H1 (cell line): ENCODE data around the gene HOMER3. TPM values are rescaled to one million over a fixed set of nuclear protein-coding genes. Genes with fewer than 3 reads are reported as not detected.

Experiments used
- CTCF ChIA-PET: fragments of 300-600 bp; sonication (Branson Sonifier 250); formaldehyde crosslinking; loops from one replicate; lab custom pipeline; 2021; ENCODE audit not compliant: partially characterized antibody; lab: Charles Lee
- POLR2A ChIA-PET: fragments of 300-600 bp; sonication (Branson Sonifier 250); formaldehyde crosslinking; loops from one replicate; lab custom pipeline; 2021; ENCODE audit warnings: inconsistent platforms; ENCODE audit not compliant: partially characterized antibody; lab: Charles Lee
- DNase-seq, 2 experiments: peaks; one replicate each; pipeline versions ENCODE4 v3.0.0 to v3.0.0-alpha.2; 2010 to 2022; ENCODE audit warnings: low spot score in 2 of 2, low read depth in 1 of 2, mixed read lengths in 1 of 2
- FAIRE-seq: peaks from 2 replicates; lab custom pipeline; 2011; peaks lifted over from hg19 to GRCh38; lab: Jason Lieb, UNC
- H2AFZ ChIP-seq: 2 replicates; pipeline ENCODE4 v1.8.1; 2012; ENCODE audit warnings: low read length, inconsistent platforms
- H2AK5ac ChIP-seq: 2 replicates; pipeline ENCODE4 v1.6.1; 2013; ENCODE audit warnings: low read depth, low read length
- H2BK120ac ChIP-seq: replicated peaks from 2 replicates; pipeline ENCODE3; 2013; ENCODE audit warnings: low read depth, low read length, inconsistent platforms
- H2BK12ac ChIP-seq: 2 replicates; pipeline ENCODE4 v1.6.1; 2013; ENCODE audit warnings: low read depth, low read length
- H2BK15ac ChIP-seq: 2 replicates; pipeline ENCODE4 v1.6.1; 2013; ENCODE audit warnings: low read length
- H2BK20ac ChIP-seq: 2 replicates; pipeline ENCODE4 v1.6.1; 2013; ENCODE audit warnings: low read length
- H2BK5ac ChIP-seq: 2 replicates; pipeline ENCODE4 v1.6.1; 2013; ENCODE audit warnings: low read depth, low read length
- H3K14ac ChIP-seq: 2 replicates; pipeline ENCODE4 v1.6.1; 2013; ENCODE audit warnings: inconsistent platforms; ENCODE audit not compliant: insufficient read length
- H3K18ac ChIP-seq: 2 replicates; pipeline ENCODE4 v1.6.1; 2013; ENCODE audit warnings: low read length; ENCODE audit errors: extremely low read depth
- H3K23ac ChIP-seq: 2 replicates; pipeline ENCODE4 v1.6.1; 2013; ENCODE audit warnings: inconsistent platforms; ENCODE audit not compliant: insufficient read length
- H3K23me2 ChIP-seq: 2 replicates; pipeline ENCODE4 v1.6.1; 2013; ENCODE audit warnings: low read depth, low read length
- H3K27ac ChIP-seq: 2 replicates; pipeline ENCODE4 v1.6.1; 2011; ENCODE audit warnings: low read depth, low read length, inconsistent platforms
- H3K27me3 ChIP-seq, 4 experiments: replicated peaks in 1 of 4; 1 replicate in 1 of 4; 2 replicates in 3 of 4; pipeline versions ENCODE4 v1.6.1 to v1.8.1; 2011 to 2013; ENCODE audit warnings: low read length in 3 of 4, mild to moderate bottlenecking in 3 of 4, inconsistent platforms in 2 of 4, mixed read lengths in 2 of 4, moderate library complexity in 1 of 4; ENCODE audit not compliant: control insufficient read depth in 3 of 4, insufficient read depth in 3 of 4; ENCODE audit errors: extremely low read depth in 1 of 4
- H3K36me3 ChIP-seq, 4 experiments: 2 replicates each; pipeline versions ENCODE4 v1.6.1 to v1.8.1; 2011 to 2013; ENCODE audit warnings: mild to moderate bottlenecking in 4 of 4, low read length in 3 of 4, moderate library complexity in 2 of 4, control low read depth in 1 of 4, inconsistent platforms in 1 of 4; ENCODE audit not compliant: insufficient read depth in 4 of 4, control insufficient read depth in 2 of 4
- H3K4ac ChIP-seq: replicated peaks from 2 replicates; pipeline ENCODE3; 2013; ENCODE audit warnings: low read length, low read depth, mixed read lengths, inconsistent platforms; ENCODE audit not compliant: insufficient read length
- H3K4me1 ChIP-seq, 4 experiments: replicated peaks in 1 of 4; 1 replicate in 1 of 4; 2 replicates in 3 of 4; pipeline versions ENCODE4 v1.6.1 to v1.8.1; 2011 to 2013; ENCODE audit warnings: low read length in 3 of 4, inconsistent platforms in 2 of 4, mixed read lengths in 1 of 4; ENCODE audit not compliant: insufficient read depth in 4 of 4, control insufficient read depth in 3 of 4
- H3K4me2 ChIP-seq, 2 experiments: 2 replicates each; pipeline versions ENCODE4 v1.6.1 to v1.8.1; 2011 to 2013; ENCODE audit warnings: low read depth in 2 of 2, low read length in 2 of 2, control low read depth in 1 of 2, inconsistent platforms in 1 of 2, mild to moderate bottlenecking in 1 of 2; ENCODE audit not compliant: insufficient read depth in 1 of 2
- H3K4me3 ChIP-seq, 4 experiments: fragments of 200-600, 300-600 bp in 1 of 4; sonication (generic), shearing (Covaris generic), sonication (Bioruptor Twin) in 1 of 4; 2 replicates each; pipeline versions ENCODE4 v1.5.1 to v1.8.1; 2011 to 2016; ENCODE audit warnings: low read length in 4 of 4, low read depth in 3 of 4, control low read depth in 2 of 4, inconsistent platforms in 2 of 4, mild to moderate bottlenecking in 2 of 4, mixed read lengths in 1 of 4, moderate library complexity in 1 of 4; ENCODE audit not compliant: insufficient read depth in 2 of 4; ENCODE audit errors: extremely low read depth in 1 of 4
- H3K56ac ChIP-seq: replicated peaks from 2 replicates; pipeline ENCODE3; 2013; ENCODE audit warnings: low read depth, mild to moderate bottlenecking, mixed read lengths, low read length, inconsistent platforms; ENCODE audit not compliant: insufficient read length
- H3K79me1 ChIP-seq: 2 replicates; pipeline ENCODE4 v1.6.1; 2013; ENCODE audit warnings: low read depth, low read length, control low read depth
- H3K79me2 ChIP-seq, 2 experiments: 2 replicates each; pipeline versions ENCODE4 v1.6.1 to v1.8.1; 2012 to 2013; ENCODE audit warnings: low read length in 2 of 2, mild to moderate bottlenecking in 2 of 2, inconsistent platforms in 1 of 2; ENCODE audit not compliant: insufficient read depth in 2 of 2, control insufficient read depth in 1 of 2
- H3K9ac ChIP-seq, 4 experiments: replicated peaks in 1 of 4; 1 replicate in 1 of 4; 2 replicates in 3 of 4; pipeline versions ENCODE4 v1.6.1 to v1.8.1; 2011 to 2013; ENCODE audit warnings: low read depth in 3 of 4, low read length in 3 of 4, control low read depth in 2 of 4, mild to moderate bottlenecking in 2 of 4, moderate library complexity in 2 of 4, inconsistent platforms in 1 of 4; ENCODE audit errors: extremely low read depth in 1 of 4
- H3K9me3 ChIP-seq, 2 experiments: 2 replicates each; pipeline versions ENCODE4 v1.6.1 to v1.8.1; 2012 to 2013; ENCODE audit warnings: mild to moderate bottlenecking in 2 of 2, moderate library complexity in 2 of 2, control low read depth in 1 of 2, inconsistent platforms in 1 of 2, low read depth in 1 of 2, low read length in 1 of 2, mixed read lengths in 1 of 2; ENCODE audit not compliant: insufficient read depth in 2 of 2
- H4K20me1 ChIP-seq, 2 experiments: replicated peaks in 1 of 2; 2 replicates each; pipeline versions ENCODE3 to v1.8.1; 2011 to 2013; ENCODE audit warnings: inconsistent platforms in 2 of 2, low read length in 2 of 2, mild to moderate bottlenecking in 1 of 2; ENCODE audit not compliant: insufficient read depth in 2 of 2, control insufficient read depth in 1 of 2
- H4K5ac ChIP-seq: 2 replicates; pipeline ENCODE4 v1.6.1; 2013; ENCODE audit warnings: low read length, low read depth, mixed read lengths, inconsistent platforms; ENCODE audit not compliant: insufficient read length
- H4K8ac ChIP-seq: 2 replicates; pipeline ENCODE4 v1.8.0; 2013; ENCODE audit warnings: mild to moderate bottlenecking, moderate library complexity, low read length, inconsistent platforms; ENCODE audit not compliant: insufficient read depth; ENCODE audit errors: extremely low read depth
- H4K91ac ChIP-seq: replicated peaks from 2 replicates; pipeline ENCODE3; 2013; ENCODE audit warnings: low read length, mixed read lengths, inconsistent platforms; ENCODE audit not compliant: insufficient read length
- KDM1A ChIP-seq: fragments of 200-600, 300-600 bp; sonication (generic); IDR thresholded peaks from 2 replicates; pipeline ENCODE4 v1.7.1; 2016; ENCODE audit warnings: mild to moderate bottlenecking, low read length, borderline replicate concordance
- POLR2A ChIP-seq, 2 experiments: IDR thresholded peaks; 1 replicate in 1 of 2; 2 replicates in 1 of 2; pipeline ENCODE4 v1.6.1; 2011; ENCODE audit warnings: low read depth in 2 of 2, low read length in 2 of 2, mild to moderate bottlenecking in 2 of 2; ENCODE audit errors: control extremely low read depth in 1 of 2
- WGBS, 2 experiments: shearing (Covaris generic) in 1 of 2; methylation state at CpG; one replicate each; pipeline versions ENCODE4 v1.1.6 to v1.1.7; 2013 to 2015; ENCODE audit warnings: low lambda C conversion rate in 2 of 2, mixed read lengths in 2 of 2, inconsistent platforms in 1 of 2, low coverage in 1 of 2, missing lambda C conversion rate in 1 of 2; ENCODE audit not compliant: insufficient replicate concordance in 2 of 2, insufficient coverage in 1 of 2, insufficient read length in 1 of 2; ENCODE audit errors: extremely low coverage in 1 of 2, missing lambda C conversion rate in 1 of 2; 5-methylcytosine and 5-hydroxymethylcytosine counted together
- polyA plus RNA-seq, 7 experiments: library from polyadenylated mRNA; depleted of rRNA in 3 of 7; stranded (reverse) in 5 of 7; unstranded in 2 of 7; fragments of >200 nt in 5 of 7; fragments of 200-250 nt in 2 of 7; gene quantifications; 1 replicate in 5 of 7; 2 replicates in 1 of 7; 4 replicates in 1 of 7; pipeline versions ENCODE4 v1.2.1 to v1.2.3, GENCODE V29; 2011 to 2013; ENCODE audit warnings: missing spikeins in 2 of 7, mixed read lengths in 2 of 7
- total RNA-seq: library from RNA; stranded (reverse); fragmentation: NEBNext Ultra II Directional; extraction: Animal tissue kit (Norgen Biotek cat#: 25700); gene quantifications from 2 replicates; pipeline ENCODE4 v1.2.1, GENCODE V29; 2021

Gene HOMER3
- total and polyA plus RNA-seq, 2 of the 8 experiments (the other 6 are each of a cell fraction or from before 2014, with no cell fraction given), result 28.3 to 41.6 TPM

DNA sequence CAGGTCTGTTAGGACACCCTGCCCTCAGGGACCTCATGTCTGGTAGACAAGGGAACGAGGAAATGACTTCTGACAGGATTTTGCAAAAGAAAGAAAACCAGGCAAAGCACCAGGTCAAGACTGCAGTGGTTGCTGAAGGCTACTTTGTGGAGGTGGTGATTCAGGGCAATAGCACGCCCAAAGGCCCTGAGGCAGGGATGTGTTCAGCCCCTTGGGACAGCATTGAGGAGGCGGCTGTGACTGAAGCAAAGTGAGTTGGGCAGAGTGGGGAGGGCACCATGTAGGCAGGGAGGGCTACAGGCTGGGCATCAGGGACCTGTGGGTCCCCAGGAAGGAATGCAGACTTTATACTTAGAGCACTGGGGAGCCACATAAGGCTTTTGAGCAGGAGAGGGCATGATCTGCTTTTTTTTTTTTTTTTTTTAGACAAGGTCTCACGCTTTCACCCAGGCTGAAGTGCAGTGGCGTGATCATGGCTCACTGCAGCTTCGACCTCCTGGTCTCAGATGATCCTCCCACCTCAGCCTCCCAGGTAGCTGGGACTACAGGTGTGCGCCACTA lies 10.8 kb upstream of the HOMER3 start:
- Histone ChIP-seq H3K36me3 (0 out of 8 replicates have a peak, but pooled peaks cover 0 to 2% (median 0%) of the 10 kb centered on the region in 4 experiments), H3K14ac (no peak overlapping the region), H4K8ac (no peak overlapping the region; the same call in 1 of the 2 replicates), H3K18ac (no peak overlapping the region), H2BK120ac (no peak overlapping the region), H3K4ac (no peak overlapping the region), H3K4me1 (no peaks in the 10 kb centered on the region), H3K79me2 (no peaks in the 10 kb centered on the region), H3K9ac (no peak overlapping the region), H2BK20ac (no peak overlapping the region), H2AFZ (no peak overlapping the region), H3K27ac (no peak overlapping the region), H3K23ac (no peak overlapping the region), H2AK5ac (no peak overlapping the region), H3K4me3 (no peak overlapping the region), H3K27me3 (no peaks in the 10 kb centered on the region), H2BK15ac (0 out of 2 replicates have a peak overlapping the region, but pooled peaks have one; percentile 8), H3K4me2 (no peak overlapping the region), H3K79me1 (peaks cover 2% of the 10 kb centered on the region; the same call in 1 of the 2 replicates), H3K23me2 (peaks cover 13% of the 10 kb centered on the region; the same call in 1 of the 2 replicates), H3K56ac (no peak overlapping the region), H3K9me3 (no peaks in the 10 kb centered on the region), H4K5ac (no peak overlapping the region), H4K91ac (no peak overlapping the region), H4K20me1 (peaks cover 0 to 5% of the 10 kb centered on the region in 2 experiments), H2BK5ac (no peak overlapping the region), H2BK12ac (no peak overlapping the region)
- POLR2A ChIA-PET, result interaction anchor here (0.5 to 2.4 kb wide), 6 partner anchors 7 to 36 kb away, joined by 3 to 10 read pairs (median 4); no protein-coding TSS in a partner anchor
- DNase-seq (no peak), FAIRE-seq (no peak)
- CTCF ChIA-PET, result no interaction called here
- peak; percentile 84 for TF ChIP-seq KDM1A
- TF ChIP-seq POLR2A (IDR thresholded peaks at IDR 0.05; ENCODE audit: control extremely low read depth in 1 of 2, low read depth in 2 of 2, low read length in 2 of 2), result no peak
- WGBS, 2 experiments, result 83% methylated on average over 5 of the region's 7 CpGs; no CpG with 5 or more reads in 1 of the 2 experiments
